GM12878 (cell line): Measurements from ENCODE around the gene USP5. TPM values are rescaled to one million over a fixed set of nuclear protein-coding genes. Genes with fewer than 3 reads are reported as not detected.

Source experiments
- REST ChIP-seq: IDR thresholded peaks from 2 replicates; pipeline ENCODE4 v1.6.1; 2012; ENCODE audit warnings: mild to moderate bottlenecking, low read depth, low read length
- ZNF274 ChIP-seq: IDR thresholded peaks from one replicate; pipeline ENCODE4 v1.8.0; 2011; ENCODE audit not compliant: insufficient read length, insufficient read depth
- polyA plus RNA-seq, 11 experiments: library from polyadenylated mRNA; depleted of rRNA in 4 of 11; unstranded in 6 of 11; stranded (reverse) in 5 of 11; fragments of >200 nt; fragmentation: Nextera tagmentation in 4 of 11; fragmentation: Illumina TruSeq in 1 of 11; extraction: Ambion mirVana in 4 of 11; extraction: Trizol in 1 of 11; gene quantifications; 1 replicate in 1 of 11; 2 replicates in 10 of 11; pipeline versions ENCODE4 v1.2.1 to v1.2.3, GENCODE V29; 2011 to 2016; ENCODE audit warnings: inconsistent platforms in 2 of 11, missing spikeins in 2 of 11, low read depth in 1 of 11
- total RNA-seq, 4 experiments: library from RNA; depleted of rRNA in 3 of 4; stranded (reverse); fragments of >200 nt in 3 of 4; fragmentation: Illumina TruSeq in 1 of 4; extraction: Trizol in 1 of 4; gene quantifications; 2 replicates each; pipeline versions ENCODE4 v1.2.1 to v1.2.3, GENCODE V29; 2013 to 2021
- TF ChIP-seq, protein P1 (sequence below): fragments of 450-650 bp; formaldehyde crosslinking; IDR thresholded peaks from 2 replicates; pipeline ENCODE4 v1.4.0; 2022; ENCODE audit warnings: mild to moderate bottlenecking, moderate library complexity

USP5 gene
- total and polyA plus RNA-seq, 10 of the 15 experiments (the other 5 are each of a cell fraction or from before 2014, with no cell fraction given), result 2.5 to 124 (median 74.6) TPM

GRCh38 chr12:6821591-6822425 is 30.1 kb upstream of the USP5 start, which contains the start of gene GPR162 (continued):
- TF ChIP-seq, protein P1, sequence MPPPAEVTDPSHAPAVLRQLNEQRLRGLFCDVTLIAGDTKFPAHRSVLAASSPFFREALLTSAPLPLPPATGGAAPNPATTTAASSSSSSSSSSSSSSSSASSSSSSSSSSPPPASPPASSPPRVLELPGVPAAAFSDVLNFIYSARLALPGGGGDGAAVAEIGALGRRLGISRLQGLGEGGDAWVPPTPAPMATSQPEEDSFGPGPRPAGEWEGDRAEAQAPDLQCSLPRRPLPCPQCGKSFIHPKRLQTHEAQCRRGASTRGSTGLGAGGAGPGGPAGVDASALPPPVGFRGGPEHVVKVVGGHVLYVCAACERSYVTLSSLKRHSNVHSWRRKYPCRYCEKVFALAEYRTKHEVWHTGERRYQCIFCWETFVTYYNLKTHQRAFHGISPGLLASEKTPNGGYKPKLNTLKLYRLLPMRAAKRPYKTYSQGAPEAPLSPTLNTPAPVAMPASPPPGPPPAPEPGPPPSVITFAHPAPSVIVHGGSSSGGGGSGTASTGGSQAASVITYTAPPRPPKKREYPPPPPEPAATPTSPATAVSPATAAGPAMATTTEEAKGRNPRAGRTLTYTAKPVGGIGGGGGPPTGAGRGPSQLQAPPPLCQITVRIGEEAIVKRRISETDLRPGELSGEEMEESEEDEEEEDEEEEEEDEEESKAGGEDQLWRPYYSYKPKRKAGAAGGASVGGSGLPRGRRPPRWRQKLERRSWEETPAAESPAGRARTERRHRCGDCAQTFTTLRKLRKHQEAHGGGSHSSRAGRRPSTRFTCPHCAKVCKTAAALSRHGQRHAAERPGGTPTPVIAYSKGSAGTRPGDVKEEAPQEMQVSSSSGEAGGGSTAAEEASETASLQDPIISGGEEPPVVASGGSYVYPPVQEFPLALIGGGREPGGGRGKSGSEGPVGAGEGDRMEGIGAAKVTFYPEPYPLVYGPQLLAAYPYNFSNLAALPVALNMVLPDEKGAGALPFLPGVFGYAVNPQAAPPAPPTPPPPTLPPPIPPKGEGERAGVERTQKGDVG (CRISPR knock-in tag), result no peak
- TF ChIP-seq REST (no peak), ZNF274 (no peak)
